ENCODE data around the gene WNT11.

Gene WNT11

GRCh38 chr11:76174330-76174729 is 32.0 kb downstream of the WNT11 start:
- DNase-seq (ENCODE audit: low read depth), result no peak

- no peak for DNase-seq (ENCODE audit: low read depth)
Observed at GRCh38 chr11:76173663-76174062, 32.6 kb downstream of the WNT11 start.

- no peak for DNase-seq (ENCODE audit: low read depth)
Observed at GRCh38 chr11:76172583-76172982, 33.7 kb downstream of the WNT11 start.

- DNase-seq (ENCODE audit: low read depth), result no peak
Observed at GRCh38 chr11:76170468-76170867, 35.8 kb downstream of the WNT11 start.

- no peak for DNase-seq (ENCODE audit: low read depth)
Observed at GRCh38 chr11:76169473-76169896, 36.8 kb downstream of the WNT11 start.

GRCh38 chr11:76167590-76167989 is 38.7 kb downstream of the WNT11 start:
- no peak for DNase-seq (ENCODE audit: low read depth)

GRCh38 chr11:76166314-76166713 is 40.0 kb downstream of the WNT11 start:
- no peak for DNase-seq (ENCODE audit: low read depth)

GRCh38 chr11:76164861-76165751 is 41.2 kb downstream of the WNT11 start:
- no peak for DNase-seq (ENCODE audit: low read depth)

- no peak for DNase-seq (ENCODE audit: low read depth)
Observed at GRCh38 chr11:76164081-76164480, 42.2 kb downstream of the WNT11 start.

- no peak for DNase-seq (ENCODE audit: low read depth)
Observed at GRCh38 chr11:76163289-76163880, 42.9 kb downstream of the WNT11 start.

GRCh38 chr11:76162336-76163288 is 43.7 kb downstream of the WNT11 start:
- no peak for DNase-seq (ENCODE audit: low read depth)

- no peak for DNase-seq (ENCODE audit: low read depth)
Observed at GRCh38 chr11:76161261-76161961, 44.9 kb downstream of the WNT11 start.

- no peak for DNase-seq (ENCODE audit: low read depth)
Observed at GRCh38 chr11:76160856-76161255, 45.4 kb downstream of the WNT11 start.

- DNase-seq (ENCODE audit: low read depth), result no peak
Observed at GRCh38 chr11:76159983-76160661, 46.2 kb downstream of the WNT11 start.

- no peak for DNase-seq (ENCODE audit: low read depth)
Observed at GRCh38 chr11:76159303-76159937, 46.9 kb downstream of the WNT11 start.

GRCh38 chr11:76158394-76159302 is 47.7 kb downstream of the WNT11 start:
- no peak for DNase-seq (ENCODE audit: low read depth)

GRCh38 chr11:76157891-76158290 is 48.4 kb downstream of the WNT11 start:
- DNase-seq (ENCODE audit: low read depth), result no peak

GRCh38 chr11:76156971-76157427 is 49.3 kb downstream of the WNT11 start:
- no peak for DNase-seq (ENCODE audit: low read depth)

- DNase-seq (ENCODE audit: low read depth), result no peak
Observed at GRCh38 chr11:76155500-76156227, 50.6 kb downstream of the WNT11 start.

All from T-helper 22 cell (primary cell).